ENCODE results near the gene MED4. TPM values are rescaled to one million over a fixed set of nuclear protein-coding genes. Genes with fewer than 3 reads are reported as not detected.

MED4 gene
- total RNA-seq, 2 experiments from 2014 or later = 53.6 to 57.2 TPM

GRCh38 chr13:48121733-48122132, 26.8 kb upstream of the MED4 start:
- Mint-ChIP-seq H3K27ac (no peak overlapping the region), H3K9me3 (no peaks in the 10 kb centered on the region), H3K4me3 (no peak overlapping the region), H3K36me3 (ENCODE audit: low read depth) (no peaks in the 10 kb centered on the region), H3K4me1 (ENCODE audit: low read depth) (peaks cover under 1% of the 10 kb centered on the region), H3K27me3 (no peaks in the 10 kb centered on the region)
- POLR2A ChIA-PET = no interaction called here
- ATAC-seq (no peak), DNase-seq (no peak)
- CTCF ChIA-PET = interaction anchor here (1.2 kb wide), 1 partner anchor 9 kb away, joined by 4 read pairs; no protein-coding TSS in a partner anchor
- intact Hi-C loops (cut with micrococcal nuclease) = loop anchor here (10.0 kb wide), 1 partner anchor 463 kb away; no protein-coding TSS in a partner anchor
- no peak for TF ChIP-seq CTCF (IDR thresholded peaks at IDR 0.05)

GRCh38 chr13:48120241-48120640, 25.3 kb upstream of the MED4 start:
- CTCF ChIA-PET = interaction anchor here (0.9 to 2.0 kb wide), 5 partner anchors 25 to 460 kb away, joined by 3 to 8 read pairs (median 3); partner anchors contain the start of gene MED4
- no peak for DNase-seq
- no peak for ATAC-seq
- Mint-ChIP-seq H3K36me3 (ENCODE audit: low read depth) (no peaks in the 10 kb centered on the region), H3K27ac (no peak overlapping the region), H3K4me1 (ENCODE audit: low read depth) (no peaks in the 10 kb centered on the region), H3K9me3 (no peaks in the 10 kb centered on the region), H3K27me3 (no peaks in the 10 kb centered on the region), H3K4me3 (no peak overlapping the region)
- intact Hi-C loops (cut with micrococcal nuclease) = loop anchor here (10.0 kb wide), 1 partner anchor 465 kb away; no protein-coding TSS in a partner anchor
- TF ChIP-seq CTCF (IDR thresholded peaks at IDR 0.05) = no peak
- POLR2A ChIA-PET = no interaction called here

- no peak for TF ChIP-seq CTCF (IDR thresholded peaks at IDR 0.05)
- no peaks in the 10 kb centered on the region for H3K9me3 Mint-ChIP-seq
- intact Hi-C loops (cut with micrococcal nuclease) = no loop called here
- CTCF ChIA-PET = interaction anchor here (1.0 to 1.5 kb wide), 4 partner anchors 8 to 217 kb away, joined by 3 to 6 read pairs (median 5); partner anchors contain the start of gene MED4
- DNase-seq = no peak
- no peak overlapping the region for H3K4me3 Mint-ChIP-seq
- H3K36me3 Mint-ChIP-seq (ENCODE audit: low read depth) = no peaks in the 10 kb centered on the region
- peaks cover 4% of the 10 kb centered on the region for H3K4me1 Mint-ChIP-seq (ENCODE audit: low read depth)
- no peak overlapping the region for H3K27ac Mint-ChIP-seq
- POLR2A ChIA-PET = interaction anchor here (0.8 to 1.3 kb wide), 3 partner anchors 23 to 117 kb away, joined by 3 read pairs; partner anchors contain the start of gene MED4
- no peaks in the 10 kb centered on the region for H3K27me3 Mint-ChIP-seq
- ATAC-seq = no peak
Measured at GRCh38 chr13:48118030-48118429, 23.1 kb upstream of the MED4 start.

GRCh38 chr13:48116808-48117207, 21.9 kb upstream of the MED4 start:
- no peak overlapping the region for H3K4me3 Mint-ChIP-seq
- no peaks in the 10 kb centered on the region for H3K36me3 Mint-ChIP-seq (ENCODE audit: low read depth)
- TF ChIP-seq CTCF (IDR thresholded peaks at IDR 0.05) = no peak
- ATAC-seq = no peak
- CTCF ChIA-PET = interaction anchor here (1.1 to 1.5 kb wide), 3 partner anchors 9 to 218 kb away, joined by 3 to 5 read pairs (median 3); partner anchors contain the start of gene ITM2B
- H3K27me3 Mint-ChIP-seq = peaks cover 2% of the 10 kb centered on the region
- peaks cover 7% of the 10 kb centered on the region for H3K4me1 Mint-ChIP-seq (ENCODE audit: low read depth)
- no peak for DNase-seq
- POLR2A ChIA-PET = no interaction called here
- intact Hi-C loops (cut with micrococcal nuclease) = no loop called here
- H3K27ac Mint-ChIP-seq = no peak overlapping the region
- no peaks in the 10 kb centered on the region for H3K9me3 Mint-ChIP-seq

GRCh38 chr13:48113756-48114130, 18.8 kb upstream of the MED4 start:
- intact Hi-C loops (cut with micrococcal nuclease) = no loop called here
- H3K36me3 Mint-ChIP-seq (ENCODE audit: low read depth) = no peaks in the 10 kb centered on the region
- POLR2A ChIA-PET = interaction anchor here (0.9 kb wide), 1 partner anchor 19 kb away, joined by 3 read pairs; the partner anchor contains the start of gene MED4
- H3K9me3 Mint-ChIP-seq = no peaks in the 10 kb centered on the region
- CTCF ChIA-PET = no interaction called here
- H3K4me3 Mint-ChIP-seq = no peak overlapping the region
- TF ChIP-seq CTCF (IDR thresholded peaks at IDR 0.05) = no peak
- peaks cover 11% of the 10 kb centered on the region for H3K4me1 Mint-ChIP-seq (ENCODE audit: low read depth)
- DNase-seq (no peak), ATAC-seq (no peak)
- H3K27me3 Mint-ChIP-seq = peaks cover 2% of the 10 kb centered on the region
- no peak overlapping the region for H3K27ac Mint-ChIP-seq

Data from activated CD8-positive, alpha-beta T cell treated with anti-CD3 and anti-CD28 coated beads for 36 hours (primary cell).